PC-9 (cell line): ENCODE measurements around the gene OTULINL. TPM values are rescaled to one million over a fixed set of nuclear protein-coding genes. Genes with fewer than 3 reads are reported as not detected.
"Not testable (repeated sequence)": the region's sequence is repeated elsewhere in the genome, so short reads cannot be mapped to it uniquely, and the experiment has no call there.

Experiments used
- BruUV-seq: library from RNA; stranded (reverse); fragments of 400-500 nt; replicated peaks from 2 replicates; lab custom pipeline; 2021; lab: Mats Ljungman, UMichigan
- CTCF ChIA-PET: fragments of 300-600 bp; sonication (Branson Sonifier 250); formaldehyde crosslinking; loops from one replicate; lab custom pipeline; 2022; ENCODE audit warnings: antibody characterized with exemption; lab: Charles Lee
- POLR2A ChIA-PET: fragments of 300-600 bp; sonication (Branson Sonifier 250); formaldehyde crosslinking; loops from one replicate; lab custom pipeline; 2022; ENCODE audit warnings: antibody characterized with exemption; ENCODE audit not compliant: unreplicated experiment; lab: Charles Lee
- DNase-seq, 2 experiments: peaks; one replicate each; pipeline versions ENCODE4 v3.0.0 to v3.0.0-alpha.2; 2015 to 2022; ENCODE audit warnings: mixed read lengths in 1 of 2
- H2AFZ ChIP-seq: fragments of 200-600 bp; sonication (generic); 2 replicates; pipeline ENCODE4 v1.8.1; 2017; ENCODE audit warnings: antibody characterized with exemption
- H3F3A ChIP-seq: fragments of 200-600 bp; sonication (generic); 2 replicates; pipeline ENCODE4 v1.8.1; 2017; ENCODE audit warnings: antibody characterized with exemption, mild to moderate bottlenecking, low read depth; ENCODE audit not compliant: insufficient read depth
- H3K27ac ChIP-seq: fragments of 200-600 bp; sonication (generic); 2 replicates; pipeline ENCODE4 v1.6.1; 2016; ENCODE audit warnings: mixed run types
- H3K27me3 ChIP-seq: fragments of 200-600 bp; sonication (generic); 2 replicates; pipeline ENCODE4 v1.6.1; 2016; ENCODE audit warnings: low read depth, mixed run types; ENCODE audit not compliant: insufficient read depth
- H3K36me3 ChIP-seq: fragments of 200-600 bp; sonication (generic); 2 replicates; pipeline ENCODE4 v1.6.1; 2016; ENCODE audit warnings: low read depth, mixed run types
- H3K4me1 ChIP-seq: fragments of 200-600 bp; sonication (generic); replicated peaks from 2 replicates; pipeline ENCODE4 v1.6.1; 2016; ENCODE audit warnings: mixed run types; ENCODE audit not compliant: insufficient read depth
- H3K4me2 ChIP-seq: fragments of 200-600 bp; sonication (generic); 2 replicates; pipeline ENCODE4 v1.6.1; 2017; ENCODE audit warnings: mixed run types
- H3K4me3 ChIP-seq: fragments of 200-600 bp; sonication (generic); 2 replicates; pipeline ENCODE4 v1.6.1; 2016; ENCODE audit warnings: mixed run types
- H3K79me2 ChIP-seq: fragments of 200-600 bp; sonication (generic); 2 replicates; pipeline ENCODE4 v1.6.1; 2017; ENCODE audit warnings: low read depth, mixed run types
- H3K9me2 ChIP-seq: fragments of 200-600 bp; sonication (generic); 2 replicates; pipeline ENCODE4 v1.8.1; 2017; ENCODE audit warnings: mild to moderate bottlenecking; ENCODE audit not compliant: insufficient read depth
- H3K9me3 ChIP-seq: fragments of 200-600 bp; sonication (generic); 2 replicates; pipeline ENCODE4 v1.8.1; 2016; ENCODE audit warnings: low read depth; ENCODE audit not compliant: insufficient read depth
- H4K20me1 ChIP-seq: fragments of 200-600 bp; sonication (generic); 2 replicates; pipeline ENCODE4 v1.8.1; 2017; ENCODE audit not compliant: insufficient read depth
- CTCF ChIP-seq: fragments of 200-600 bp; sonication (generic); conservative IDR thresholded peaks from 2 replicates; pipeline ENCODE4 v1.6.1; 2017; ENCODE audit warnings: mixed run types, antibody characterized with exemption, mild to moderate bottlenecking, moderate library complexity
- EZH2 ChIP-seq: fragments of 200-600 bp; sonication (generic); IDR thresholded peaks from 2 replicates; pipeline ENCODE4 v1.8.0; 2017; ENCODE audit warnings: antibody characterized with exemption, low read depth
- intact Hi-C: fragments of 100-400 bp; cut with micrococcal nuclease; formaldehyde crosslinking; loops from one replicate; pipeline ENCODE4 v1.10.0; 2022; ENCODE audit not compliant: unreplicated experiment
- total RNA-seq: library from RNA; stranded (reverse); gene quantifications from 2 replicates; pipeline ENCODE4 v1.2.3, GENCODE V29; 2021

The OTULINL gene
- total RNA-seq, 1 experiment from 2014 or later = 4.1 TPM

- no TSS peak for BruUV-seq
- Histone ChIP-seq H3K4me3 (no peak overlapping the region), H3F3A (no peaks in the 10 kb centered on the region), H3K36me3 (no peaks in the 10 kb centered on the region), H4K20me1 (no peaks in the 10 kb centered on the region), H3K4me2 (no peak overlapping the region), H3K4me1 (no peaks in the 10 kb centered on the region), H3K9me3 (no peaks in the 10 kb centered on the region; the same call in 1 of the 2 replicates), H3K27ac (no peak overlapping the region), H3K79me2 (no peaks in the 10 kb centered on the region), H2AFZ (no peak overlapping the region), H3K27me3 (0 out of 2 replicates have a peak, but pooled peaks cover 12% of the 10 kb centered on the region), H3K9me2 (peaks cover 4% of the 10 kb centered on the region; the same call in 1 of the 2 replicates)
- CTCF ChIA-PET = no interaction called here
- intact Hi-C loops = no loop called here
- DNase-seq = no peak
- POLR2A ChIA-PET = no interaction called here
- TF ChIP-seq CTCF = no peak
- TF ChIP-seq EZH2 = no peak
Observed at GRCh38 chr5:14551211-14551610, 30.4 kb upstream of the OTULINL start.

GRCh38 chr5:14552017-14552416 lies 29.6 kb upstream of the OTULINL start:
- Histone ChIP-seq H3K27ac (no peak overlapping the region), H2AFZ (no peak overlapping the region), H3K4me1 (no peaks in the 10 kb centered on the region), H3K27me3 (0 out of 2 replicates have a peak, but pooled peaks cover 12% of the 10 kb centered on the region), H3K4me2 (no peak overlapping the region), H3K9me2 (peaks cover 4% of the 10 kb centered on the region; the same call in 1 of the 2 replicates), H4K20me1 (no peaks in the 10 kb centered on the region), H3K9me3 (no peaks in the 10 kb centered on the region; the same call in 1 of the 2 replicates), H3K79me2 (no peaks in the 10 kb centered on the region), H3K36me3 (no peaks in the 10 kb centered on the region), H3K4me3 (no peak overlapping the region), H3F3A (no peaks in the 10 kb centered on the region)
- TF ChIP-seq CTCF (no peak), EZH2 (no peak)
- DNase-seq = no peak
- intact Hi-C loops = no loop called here
- POLR2A ChIA-PET = no interaction called here
- CTCF ChIA-PET = no interaction called here
- no TSS peak for BruUV-seq

- POLR2A ChIA-PET, BruUV-seq: not testable (repeated sequence)
Observed at GRCh38 chr5:14554288-14554687, 27.3 kb upstream of the OTULINL start.

GRCh38 chr5:14556015-14556414 lies 25.6 kb upstream of the OTULINL start:
- POLR2A ChIA-PET = interaction anchor here (0.6 kb wide), 1 partner anchor 101 kb away, joined by 8 read pairs; no protein-coding TSS in a partner anchor
- Histone ChIP-seq H3K4me3 (no peak overlapping the region), H3K27me3 (peaks cover 18% of the 10 kb centered on the region; the same call in 1 of the 2 replicates), H4K20me1 (no peaks in the 10 kb centered on the region), H3K27ac (no peak overlapping the region), H3F3A (no peaks in the 10 kb centered on the region), H3K4me2 (no peak overlapping the region), H3K9me2 (peaks cover 4% of the 10 kb centered on the region; the same call in 1 of the 2 replicates), H3K36me3 (no peaks in the 10 kb centered on the region), H2AFZ (no peak overlapping the region), H3K9me3 (no peaks in the 10 kb centered on the region; the same call in 1 of the 2 replicates), H3K4me1 (no peaks in the 10 kb centered on the region), H3K79me2 (no peaks in the 10 kb centered on the region)
- no peak for TF ChIP-seq EZH2
- TF ChIP-seq CTCF = no peak
- no TSS peak for BruUV-seq
- intact Hi-C loops = no loop called here
- CTCF ChIA-PET = no interaction called here
- no peak for DNase-seq

More at GRCh38 chr5:14554288-14554687, 27.3 kb upstream of the OTULINL start:
- H3K79me2 ChIP-seq, H3K36me3 ChIP-seq, H3K27ac ChIP-seq, H3K9me2 ChIP-seq, CTCF ChIA-PET, intact Hi-C loops, H4K20me1 ChIP-seq, H3K4me1 ChIP-seq, DNase-seq, H2AFZ ChIP-seq, H3F3A ChIP-seq, H3K9me3 ChIP-seq, H3K4me2 ChIP-seq, H3K4me3 ChIP-seq: not testable (repeated sequence)
- H3K27me3 ChIP-seq = 0 out of 2 replicates have a peak, but pooled peaks cover 12% of the 10 kb centered on the region
